ENCODE data around the gene AP3B1. TPM values are rescaled to one million over a fixed set of nuclear protein-coding genes. Genes with fewer than 3 reads are reported as not detected.

The AP3B1 gene
- polyA plus RNA-seq, 1 experiment = 67.0 TPM

DNA sequence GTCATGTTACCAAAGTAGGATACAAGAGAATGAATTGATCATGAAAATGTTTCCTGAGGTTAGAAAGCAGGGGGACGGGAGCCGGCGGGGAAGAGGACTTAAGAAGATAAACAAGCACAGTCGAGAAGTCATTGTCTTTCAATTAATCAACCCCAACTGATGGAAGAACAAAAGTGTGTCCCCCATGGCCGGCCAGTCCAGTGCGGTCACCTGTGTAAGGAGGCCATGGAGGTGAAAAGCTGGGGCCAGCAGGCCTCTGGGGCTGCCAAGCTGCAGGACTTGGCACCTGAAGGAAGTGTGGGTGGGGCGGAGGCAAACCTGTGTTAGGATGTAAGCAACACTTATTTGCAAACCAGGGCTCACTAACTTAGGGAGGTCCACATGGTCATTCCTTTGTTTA, 295.1 kb downstream of the AP3B1 start:
- no peaks in the 10 kb centered on the region for H3K9me3 ChIP-seq (ENCODE audit: control insufficient read depth, insufficient read depth, low read length)
- H3K27me3 ChIP-seq (ENCODE audit: control insufficient read depth, insufficient read depth, low read length) = no peaks in the 10 kb centered on the region
- POLR2A ChIA-PET = no interaction called here
- no peak overlapping the region for H3K4me3 ChIP-seq (ENCODE audit: low read depth, low read length)
- DNase-seq (ENCODE audit: low read depth, low spot score) = no peak
- no peak overlapping the region for H3K27ac ChIP-seq (ENCODE audit: low read depth, low read length)
- TF ChIP-seq, protein P1, sequence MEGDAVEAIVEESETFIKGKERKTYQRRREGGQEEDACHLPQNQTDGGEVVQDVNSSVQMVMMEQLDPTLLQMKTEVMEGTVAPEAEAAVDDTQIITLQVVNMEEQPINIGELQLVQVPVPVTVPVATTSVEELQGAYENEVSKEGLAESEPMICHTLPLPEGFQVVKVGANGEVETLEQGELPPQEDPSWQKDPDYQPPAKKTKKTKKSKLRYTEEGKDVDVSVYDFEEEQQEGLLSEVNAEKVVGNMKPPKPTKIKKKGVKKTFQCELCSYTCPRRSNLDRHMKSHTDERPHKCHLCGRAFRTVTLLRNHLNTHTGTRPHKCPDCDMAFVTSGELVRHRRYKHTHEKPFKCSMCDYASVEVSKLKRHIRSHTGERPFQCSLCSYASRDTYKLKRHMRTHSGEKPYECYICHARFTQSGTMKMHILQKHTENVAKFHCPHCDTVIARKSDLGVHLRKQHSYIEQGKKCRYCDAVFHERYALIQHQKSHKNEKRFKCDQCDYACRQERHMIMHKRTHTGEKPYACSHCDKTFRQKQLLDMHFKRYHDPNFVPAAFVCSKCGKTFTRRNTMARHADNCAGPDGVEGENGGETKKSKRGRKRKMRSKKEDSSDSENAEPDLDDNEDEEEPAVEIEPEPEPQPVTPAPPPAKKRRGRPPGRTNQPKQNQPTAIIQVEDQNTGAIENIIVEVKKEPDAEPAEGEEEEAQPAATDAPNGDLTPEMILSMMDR (IDR thresholded peaks at IDR 0.05; ENCODE audit: low read depth, low read length) = no peak
- CTCF ChIA-PET = interaction anchor here (1.8 kb wide), 1 partner anchor 439 kb away, joined by 5 read pairs; no protein-coding TSS in a partner anchor

DNA sequence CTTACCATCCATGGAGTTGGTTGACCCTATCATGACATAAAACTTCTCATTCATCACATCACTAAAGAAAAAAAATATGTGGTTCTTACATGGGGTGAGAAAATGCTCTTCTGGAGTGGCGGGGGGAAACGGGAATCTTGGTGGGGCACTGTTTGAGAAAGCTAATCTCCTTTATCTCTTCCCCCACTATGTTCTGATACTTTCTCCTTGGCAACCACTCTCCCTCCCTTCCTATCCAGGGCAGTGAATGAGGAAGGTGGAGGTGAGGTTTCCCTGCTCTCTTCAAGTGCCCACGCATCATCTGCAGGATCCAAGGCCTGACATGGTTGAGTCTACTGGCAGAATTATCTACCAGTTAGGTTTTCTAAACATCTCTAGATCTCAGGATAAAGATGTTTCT, 297.6 kb downstream of the AP3B1 start:
- CTCF ChIA-PET = no interaction called here
- Histone ChIP-seq H3K27me3 (ENCODE audit: control insufficient read depth, insufficient read depth, low read length) (no peaks in the 10 kb centered on the region), H3K9me3 (ENCODE audit: control insufficient read depth, insufficient read depth, low read length) (no peaks in the 10 kb centered on the region), H3K27ac (ENCODE audit: low read depth, low read length) (no peak overlapping the region), H3K4me3 (ENCODE audit: low read depth, low read length) (no peak overlapping the region)
- DNase-seq (ENCODE audit: low read depth, low spot score) = no peak
- TF ChIP-seq, protein P1 (IDR thresholded peaks at IDR 0.05; ENCODE audit: low read depth, low read length) = no peak
- POLR2A ChIA-PET = no interaction called here

DNA sequence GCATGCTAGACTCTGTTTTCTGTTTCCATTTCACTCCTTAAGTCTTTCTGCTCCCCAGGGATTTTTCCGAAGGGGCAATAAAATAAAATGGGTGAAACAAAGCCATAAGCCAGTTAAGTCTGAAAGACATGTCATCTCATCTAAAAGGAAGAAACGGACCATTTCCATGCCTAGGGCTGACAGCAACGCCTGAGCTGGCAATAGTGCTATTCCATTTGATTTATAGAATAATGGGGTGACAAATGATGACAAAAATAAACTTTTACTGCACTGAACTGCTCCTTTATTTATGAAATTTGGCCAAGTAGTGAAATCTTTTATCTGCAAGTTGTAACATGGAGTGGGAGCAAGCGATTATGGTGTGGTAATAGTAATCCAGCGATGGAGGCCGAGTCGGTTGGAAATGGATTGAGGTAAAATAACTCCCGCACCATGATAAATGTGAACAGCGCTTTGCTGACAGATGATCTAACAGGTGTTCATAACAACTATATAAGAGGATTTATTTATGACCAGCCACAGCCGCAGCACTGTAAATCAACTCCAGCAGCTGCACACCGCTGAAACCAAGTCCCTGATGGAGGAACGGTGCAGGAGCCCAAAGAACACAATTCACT, 298.6 kb downstream of the AP3B1 start:
- Histone ChIP-seq H3K4me3 (ENCODE audit: low read depth, low read length) (no peak overlapping the region), H3K27me3 (ENCODE audit: control insufficient read depth, insufficient read depth, low read length) (no peaks in the 10 kb centered on the region), H3K9me3 (ENCODE audit: control insufficient read depth, insufficient read depth, low read length) (no peaks in the 10 kb centered on the region; the same call in 1 of the 2 replicates), H3K27ac (ENCODE audit: low read depth, low read length) (no peak overlapping the region)
- DNase-seq (ENCODE audit: low read depth, low spot score) = no peak
- ChIA-PET POLR2A (no interaction called here), CTCF (interaction anchor here (1.9 kb wide), 1 partner anchor 13 kb away, joined by 6 read pairs; no protein-coding TSS in a partner anchor)
- TF ChIP-seq, protein P1 (IDR thresholded peaks at IDR 0.05; ENCODE audit: low read depth, low read length) = no peak

DNA sequence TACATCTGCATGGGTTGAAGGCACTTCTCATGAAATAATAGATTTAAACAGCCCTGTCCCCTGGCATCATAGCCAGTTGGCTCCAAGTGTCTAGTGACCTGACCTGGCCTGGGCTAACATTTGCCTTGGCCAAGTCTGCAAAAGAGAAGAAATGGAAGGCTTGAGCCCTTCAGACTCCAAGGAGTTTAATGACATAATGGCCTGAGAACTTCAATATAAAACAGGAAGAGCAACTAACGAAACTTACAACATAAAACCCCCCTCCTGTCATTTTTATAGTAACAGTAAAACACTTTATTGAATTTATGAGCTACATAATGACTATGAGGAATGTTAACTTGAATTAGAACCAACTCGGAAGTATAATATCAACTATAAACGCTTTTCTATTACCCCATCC, 299.6 kb downstream of the AP3B1 start:
- ChIA-PET CTCF (interaction anchor here (1.9 kb wide), 1 partner anchor 14 kb away, joined by 6 read pairs; no protein-coding TSS in a partner anchor), POLR2A (no interaction called here)
- Histone ChIP-seq H3K4me3 (ENCODE audit: low read depth, low read length) (no peak overlapping the region), H3K27ac (ENCODE audit: low read depth, low read length) (no peak overlapping the region), H3K9me3 (ENCODE audit: control insufficient read depth, insufficient read depth, low read length) (no peaks in the 10 kb centered on the region; the same call in 1 of the 2 replicates), H3K27me3 (ENCODE audit: control insufficient read depth, insufficient read depth, low read length) (no peaks in the 10 kb centered on the region)
- TF ChIP-seq, protein P1 (IDR thresholded peaks at IDR 0.05; ENCODE audit: low read depth, low read length) = no peak
- no peak for DNase-seq (ENCODE audit: low read depth, low spot score)

DNA sequence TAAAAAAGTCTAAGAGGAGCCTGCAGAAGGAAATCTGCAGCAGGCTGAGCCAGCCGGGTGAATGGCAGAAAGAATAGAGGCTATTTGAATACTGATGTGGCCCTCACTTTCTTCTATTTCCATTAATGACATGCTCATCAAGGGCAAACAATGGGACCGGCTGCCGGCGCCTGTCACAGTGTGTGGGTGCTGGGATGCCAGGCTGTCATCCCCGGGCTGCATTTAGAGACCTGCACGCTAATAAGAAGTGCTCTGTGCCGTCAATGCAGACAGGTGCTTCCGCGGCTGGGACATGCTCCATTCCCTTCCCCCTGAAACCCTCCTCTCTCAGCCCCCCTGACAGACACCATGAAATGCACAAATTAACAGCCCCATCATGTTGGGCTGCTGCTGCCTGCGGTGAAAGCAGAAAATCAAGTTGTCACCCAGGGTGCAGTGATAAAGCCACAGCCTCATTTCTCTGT, 300.6 kb downstream of the AP3B1 start:
- CTCF ChIA-PET = interaction anchor here (1.9 kb wide), 1 partner anchor 15 kb away, joined by 6 read pairs; no protein-coding TSS in a partner anchor
- no peak for DNase-seq (ENCODE audit: low read depth, low spot score)

More for the DNA sequence above, 300.6 kb downstream of the AP3B1 start:
- POLR2A ChIA-PET = no interaction called here
- Histone ChIP-seq H3K4me3 (ENCODE audit: low read depth, low read length) (no peak overlapping the region), H3K9me3 (ENCODE audit: control insufficient read depth, insufficient read depth, low read length) (no peaks in the 10 kb centered on the region; the same call in 1 of the 2 replicates), H3K27me3 (ENCODE audit: control insufficient read depth, insufficient read depth, low read length) (no peaks in the 10 kb centered on the region), H3K27ac (ENCODE audit: low read depth, low read length) (no peak overlapping the region)
- TF ChIP-seq, protein P1 (IDR thresholded peaks at IDR 0.05; ENCODE audit: low read depth, low read length) = no peak

Measured in AG04450 (cell line).